NB4 (cell line): Measurements from ENCODE around the gene NCK2.

ENCODE experiments used
- CTCF ChIP-seq: IDR thresholded peaks from one replicate; pipeline ENCODE4 v1.5.1; 2012; ENCODE audit warnings: low read depth, low read length
- MAX ChIP-seq: IDR thresholded peaks from 2 replicates; pipeline ENCODE4 v1.6.1; 2011; ENCODE audit warnings: low read depth, low read length
- MYC ChIP-seq: IDR thresholded peaks from 2 replicates; pipeline ENCODE4 v1.6.1; 2011; ENCODE audit warnings: low read depth, low read length
- POLR2A ChIP-seq: IDR thresholded peaks from 2 replicates; pipeline ENCODE4 v1.6.1; 2011; ENCODE audit warnings: mild to moderate bottlenecking; ENCODE audit not compliant: insufficient read length; ENCODE audit errors: extremely low read depth

- TF ChIP-seq POLR2A (no peak), CTCF (no peak), MAX (no peak), MYC (no peak)
Observed at GRCh38 chr2:105911425-105911824, 166.7 kb downstream of the NCK2 start.
